ENCODE measurements around the gene CD44.

GRCh38 chr11:35234460-35235156, 95.6 kb downstream of the CD44 start:
- TF ChIP-seq POLR2A (IDR thresholded peaks at IDR 0.05), result no peak
- TF ChIP-seq CTCF (IDR thresholded peaks at IDR 0.05), result no peak

Measured in heart left ventricle (tissue), 13 donors.